Fibroblast of lung (primary cell): ENCODE measurements around the gene POC1B. TPM values are rescaled to one million over a fixed set of nuclear protein-coding genes. Genes with fewer than 3 reads are reported as not detected.
A peak's percentile ranks its signal among the peaks of the same experiment; 100 is the strongest.

Source experiments
- DNase-seq, 2 donors: peaks; one replicate each; pipeline versions ENCODE4 v3.0.0 to v3.0.0-alpha.2; 2010; ENCODE audit warnings: low read depth in 2 of 2
- H2AFZ ChIP-seq: 2 replicates; pipeline ENCODE4 v1.5.1; 2012; ENCODE audit warnings: low read length, control low read depth, inconsistent platforms
- H3K27ac ChIP-seq: 2 replicates; pipeline ENCODE4 v1.5.1; 2011; ENCODE audit warnings: low read length, control low read depth; ENCODE audit not compliant: insufficient read depth
- H3K27me3 ChIP-seq: 2 replicates; pipeline ENCODE4 v1.5.1; 2011; ENCODE audit warnings: mild to moderate bottlenecking, low read length; ENCODE audit not compliant: control insufficient read depth, insufficient read depth
- H3K36me3 ChIP-seq: 2 replicates; pipeline ENCODE4 v1.5.1; 2011; ENCODE audit warnings: low read length; ENCODE audit not compliant: control insufficient read depth, insufficient read depth
- H3K4me1 ChIP-seq: 2 replicates; pipeline ENCODE4 v1.5.1; 2011; ENCODE audit warnings: low read length; ENCODE audit not compliant: control insufficient read depth, insufficient read depth; ENCODE audit errors: extremely low read depth
- H3K4me2 ChIP-seq: 2 replicates; pipeline ENCODE4 v1.5.1; 2011; ENCODE audit warnings: low read length, control low read depth; ENCODE audit not compliant: insufficient read depth; ENCODE audit errors: extremely low read depth
- H3K4me3 ChIP-seq, 4 experiments: fragments of 200-600 bp in 1 of 4; sonication (generic) in 1 of 4; replicated peaks in 1 of 4; 2 replicates each; pipeline ENCODE4 v1.5.1; 2011 to 2016; ENCODE audit warnings: low read length in 4 of 4, low read depth in 3 of 4, mild to moderate bottlenecking in 3 of 4, control low read depth in 2 of 4, inconsistent platforms in 1 of 4, mixed read lengths in 1 of 4; ENCODE audit not compliant: insufficient read depth in 1 of 4; ENCODE audit errors: control extremely low read depth in 1 of 4
- H3K79me2 ChIP-seq: 2 replicates; pipeline ENCODE4 v1.5.1; 2012; ENCODE audit warnings: mild to moderate bottlenecking, low read length, inconsistent platforms; ENCODE audit not compliant: control insufficient read depth, insufficient read depth
- H3K9ac ChIP-seq: 2 replicates; pipeline ENCODE4 v1.5.1; 2011; ENCODE audit warnings: mild to moderate bottlenecking, low read length, control low read depth; ENCODE audit not compliant: insufficient read depth
- H3K9me3 ChIP-seq: 2 replicates; pipeline ENCODE4 v1.5.1; 2012; ENCODE audit warnings: low read depth, low read length; ENCODE audit not compliant: control insufficient read depth, insufficient read depth
- H4K20me1 ChIP-seq: 2 replicates; pipeline ENCODE4 v1.5.1; 2011; ENCODE audit warnings: low read length; ENCODE audit not compliant: control insufficient read depth, insufficient read depth; ENCODE audit errors: extremely low read depth
- CTCF ChIP-seq, 2 donors: IDR thresholded peaks in 1 of 2; conservative IDR thresholded peaks in 1 of 2; 1 replicate in 1 of 2; 2 replicates in 1 of 2; pipeline ENCODE4 v1.5.1; 2011 to 2012; ENCODE audit warnings: low read length in 2 of 2, control low read depth in 1 of 2, inconsistent platforms in 1 of 2, low read depth in 1 of 2, mild to moderate bottlenecking in 1 of 2
- EZH2 ChIP-seq: IDR thresholded peaks from 2 replicates; pipeline ENCODE4 v1.5.1; 2012; ENCODE audit warnings: low read length, control low read depth, mild to moderate bottlenecking; ENCODE audit errors: missing control alignments
- polyA plus RNA-seq, 2 donors: library from polyadenylated mRNA; depleted of rRNA in 1 of 2; stranded (reverse) in 1 of 2; unstranded in 1 of 2; fragments of >200 nt; gene quantifications; 2 replicates each; pipeline ENCODE4 v1.2.1, GENCODE V29; 2011 to 2012; ENCODE audit warnings: missing spikeins in 1 of 2
- total RNA-seq: library from RNA; depleted of rRNA; stranded (reverse); fragments of >200 nt; gene quantifications from 2 replicates; pipeline ENCODE4 v1.2.1, GENCODE V29; 2014

Gene POC1B
- total and polyA plus RNA-seq, 2 donors (not counting 1 experiment from before 2014, with no cell fraction given): 10.2 to 16.7 TPM

GRCh38 chr12:89424389-89424788 is 101.5 kb downstream of the POC1B start:
- Histone ChIP-seq H3K36me3 (no peaks in the 10 kb centered on the region), H3K79me2 (no peaks in the 10 kb centered on the region), H3K9me3 (no peaks in the 10 kb centered on the region), H3K4me2 (no peak overlapping the region), H3K9ac (no peak overlapping the region), H2AFZ (no peak overlapping the region), H3K4me1 (no peaks in the 10 kb centered on the region), H3K4me3 (no peak overlapping the region), H3K27me3 (no peaks in the 10 kb centered on the region), H4K20me1 (no peaks in the 10 kb centered on the region), H3K27ac (no peak overlapping the region)
- DNase-seq: no peak
- TF ChIP-seq EZH2 (no peak), CTCF (conservative IDR thresholded peaks at IDR 0.05 in 1 of 2, IDR thresholded peaks at IDR 0.05 in 1 of 2; ENCODE audit: low read depth in 1 of 2, low read length in 2 of 2) (no peak)

GRCh38 chr12:89421092-89421835 is 104.6 kb downstream of the POC1B start:
- no peak overlapping the region for H3K27ac ChIP-seq
- H3K9ac ChIP-seq: no peak overlapping the region
- no peak for DNase-seq
- no peaks in the 10 kb centered on the region for H3K9me3 ChIP-seq
- no peaks in the 10 kb centered on the region for H3K36me3 ChIP-seq
- no peak overlapping the region for H3K4me3 ChIP-seq
- H3K4me2 ChIP-seq: no peak overlapping the region
- H3K4me1 ChIP-seq: peaks cover 4% of the 10 kb centered on the region
- no peaks in the 10 kb centered on the region for H3K79me2 ChIP-seq
- peak in 1 of 2 donors; percentile 19 for TF ChIP-seq CTCF (conservative IDR thresholded peaks at IDR 0.05 in 1 of 2, IDR thresholded peaks at IDR 0.05 in 1 of 2; ENCODE audit: low read depth in 1 of 2, low read length in 2 of 2)
- TF ChIP-seq EZH2: no peak
- H2AFZ ChIP-seq: no peak overlapping the region
- no peaks in the 10 kb centered on the region for H4K20me1 ChIP-seq
- H3K27me3 ChIP-seq: no peaks in the 10 kb centered on the region

GRCh38 chr12:89418228-89418910 is 107.5 kb downstream of the POC1B start:
- H3K9me3 ChIP-seq: no peaks in the 10 kb centered on the region
- DNase-seq: no peak
- H3K4me2 ChIP-seq: no peak overlapping the region
- no peak overlapping the region for H3K9ac ChIP-seq
- no peak overlapping the region for H2AFZ ChIP-seq
- H3K4me1 ChIP-seq: peaks cover 9% of the 10 kb centered on the region
- H3K79me2 ChIP-seq: no peaks in the 10 kb centered on the region
- no peak for TF ChIP-seq EZH2
- TF ChIP-seq CTCF (conservative IDR thresholded peaks at IDR 0.05 in 1 of 2, IDR thresholded peaks at IDR 0.05 in 1 of 2; ENCODE audit: low read depth in 1 of 2, low read length in 2 of 2): no peak
- H3K4me3 ChIP-seq: no peak overlapping the region
- H3K27ac ChIP-seq: no peak overlapping the region
- H4K20me1 ChIP-seq: no peaks in the 10 kb centered on the region
- no peaks in the 10 kb centered on the region for H3K27me3 ChIP-seq
- no peaks in the 10 kb centered on the region for H3K36me3 ChIP-seq
